ENCODE results near the gene MMP15.

Gene MMP15

DNA sequence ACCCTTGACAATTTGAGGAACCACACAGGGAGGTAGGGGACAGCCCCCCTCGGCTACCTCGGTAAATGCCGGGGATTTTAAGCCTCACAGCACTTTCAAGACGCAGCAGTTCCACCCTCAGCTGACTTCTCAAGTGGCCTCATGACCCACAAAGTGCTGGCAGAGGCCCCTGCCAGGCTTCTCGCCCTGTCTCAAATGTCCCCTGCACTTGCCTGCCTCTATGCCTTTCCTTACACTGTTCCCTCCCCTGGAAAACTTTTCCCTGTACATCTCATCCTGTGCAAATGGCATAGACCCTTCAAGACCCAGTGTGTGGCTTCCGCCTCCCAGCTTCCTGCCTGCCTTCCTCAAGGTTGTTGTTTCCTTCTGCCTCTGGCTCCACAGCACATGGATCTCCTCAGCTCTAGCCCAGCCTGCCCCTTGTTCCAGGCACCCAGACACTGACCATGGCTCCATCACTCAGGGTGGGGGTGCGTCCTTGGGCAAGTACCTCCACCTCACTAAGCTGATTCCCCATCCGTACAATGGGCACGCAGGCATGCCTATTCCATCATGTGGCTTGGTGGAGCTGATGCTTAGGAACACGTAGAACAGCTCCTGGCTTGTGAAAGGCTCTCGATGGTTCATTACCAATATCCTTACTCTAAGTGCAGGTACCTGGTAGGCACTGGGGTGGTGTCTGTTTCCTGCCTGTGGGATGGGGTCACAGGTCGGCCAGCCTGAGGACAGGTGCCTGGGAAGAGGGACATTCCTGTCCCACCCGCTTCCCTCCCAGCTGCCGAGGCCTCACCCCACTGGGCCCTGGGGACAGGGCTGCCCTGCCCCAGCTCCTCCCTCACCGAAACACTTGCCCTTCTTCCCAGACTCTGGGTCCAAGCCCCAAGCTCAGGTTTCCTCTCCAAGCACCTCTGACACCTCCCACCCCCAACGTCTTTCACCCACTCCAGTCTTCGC is 24.0 kb downstream of the MMP15 start:
- H3K27ac ChIP-seq (ENCODE audit: low read depth, low read length, poor library complexity, severe bottlenecking) = no peak overlapping the region
- H3K27me3 ChIP-seq (ENCODE audit: insufficient read depth, low read length) = no peaks in the 10 kb centered on the region
- no peaks in the 10 kb centered on the region for H3K36me3 ChIP-seq (ENCODE audit: insufficient read depth, low read length)
- H3K9me2 ChIP-seq (ENCODE audit: low read depth, low read length) = no peaks in the 10 kb centered on the region
- TF ChIP-seq EZH2 (IDR thresholded peaks at IDR 0.05; ENCODE audit: borderline replicate concordance, low read length) (no peak), CTCF (IDR thresholded peaks at IDR 0.05; ENCODE audit: low read length) (no peak)
- H2AFZ ChIP-seq (ENCODE audit: low read length) = no peak overlapping the region
- H3K9me3 ChIP-seq (ENCODE audit: low read length) = no peaks in the 10 kb centered on the region
- no peak overlapping the region for H3K9ac ChIP-seq (ENCODE audit: low read length)
- H3K79me2 ChIP-seq (ENCODE audit: insufficient read depth, low read length) = no peaks in the 10 kb centered on the region
- H3K4me3 ChIP-seq (ENCODE audit: low read depth, low read length, poor library complexity, severe bottlenecking) = no peak overlapping the region
- no peaks in the 10 kb centered on the region for H3F3A ChIP-seq (ENCODE audit: insufficient read depth, low read length)
- no peak overlapping the region for H3K4me2 ChIP-seq (ENCODE audit: low read length)
- H3K4me1 ChIP-seq (ENCODE audit: insufficient read depth, low read length, severe bottlenecking) = no peaks in the 10 kb centered on the region
- no peaks in the 10 kb centered on the region for H4K20me1 ChIP-seq (ENCODE audit: insufficient read depth, low read length)

- TF ChIP-seq CTCF (IDR thresholded peaks at IDR 0.05; ENCODE audit: low read length) (no peak), EZH2 (IDR thresholded peaks at IDR 0.05; ENCODE audit: borderline replicate concordance, low read length) (no peak)
- Histone ChIP-seq H3F3A (ENCODE audit: insufficient read depth, low read length) (no peaks in the 10 kb centered on the region), H3K9me2 (ENCODE audit: low read depth, low read length) (no peaks in the 10 kb centered on the region), H3K9me3 (ENCODE audit: low read length) (no peaks in the 10 kb centered on the region), H3K4me3 (ENCODE audit: low read depth, low read length, poor library complexity, severe bottlenecking) (no peak overlapping the region), H2AFZ (ENCODE audit: low read length) (no peak overlapping the region), H3K79me2 (ENCODE audit: insufficient read depth, low read length) (no peaks in the 10 kb centered on the region), H3K4me2 (ENCODE audit: low read length) (no peak overlapping the region), H3K9ac (ENCODE audit: low read length) (no peak overlapping the region), H4K20me1 (ENCODE audit: insufficient read depth, low read length) (no peaks in the 10 kb centered on the region), H3K4me1 (ENCODE audit: insufficient read depth, low read length, severe bottlenecking) (no peaks in the 10 kb centered on the region), H3K27ac (ENCODE audit: low read depth, low read length, poor library complexity, severe bottlenecking) (no peak overlapping the region), H3K36me3 (ENCODE audit: insufficient read depth, low read length) (no peaks in the 10 kb centered on the region), H3K27me3 (ENCODE audit: insufficient read depth, low read length) (no peaks in the 10 kb centered on the region)
These were observed 25.7 kb downstream of the MMP15 start for GRCh38 chr16:58051296-58051695.

DNA sequence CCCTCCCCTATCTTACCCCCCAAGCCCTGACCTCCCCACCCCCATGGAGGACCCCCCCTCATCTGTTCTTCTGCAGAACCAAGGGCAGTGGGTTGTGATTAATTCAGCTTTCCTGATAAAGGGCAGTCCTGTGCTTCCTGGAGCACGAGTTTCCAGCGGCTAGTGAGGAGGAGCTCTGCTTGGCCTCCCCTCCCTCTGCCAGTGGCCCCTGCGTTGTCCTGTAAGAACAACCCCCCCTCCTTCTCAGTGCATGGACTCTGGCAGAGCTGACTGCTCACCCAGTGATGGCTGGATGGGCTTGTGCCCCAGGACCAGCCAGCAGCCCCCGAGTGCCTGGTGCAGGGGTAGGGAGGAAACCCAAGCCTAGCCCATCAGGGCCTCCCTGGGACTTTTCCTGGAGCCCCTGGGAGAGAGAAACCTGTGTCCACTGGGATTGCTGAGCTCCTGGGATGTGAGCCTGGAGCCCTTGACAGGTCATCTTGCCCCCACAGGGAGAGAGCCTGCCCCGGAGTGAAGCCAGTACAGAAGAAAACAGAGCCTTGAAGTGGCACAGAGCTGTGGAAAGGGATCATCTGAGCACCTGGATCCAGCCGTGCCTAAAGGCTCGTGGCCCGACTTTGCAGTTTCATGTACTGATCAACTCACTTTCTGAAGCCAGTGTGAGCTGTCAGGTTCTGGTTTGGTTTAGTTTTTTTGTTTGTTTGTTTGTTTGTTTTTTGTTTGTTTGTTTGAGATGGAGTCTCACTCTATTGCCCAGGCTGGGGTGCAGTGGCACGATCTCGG is 26.5 kb downstream of the MMP15 start:
- H3K9me3 ChIP-seq (ENCODE audit: low read length) = no peaks in the 10 kb centered on the region
- TF ChIP-seq EZH2 (IDR thresholded peaks at IDR 0.05; ENCODE audit: borderline replicate concordance, low read length) (no peak), CTCF (IDR thresholded peaks at IDR 0.05; ENCODE audit: low read length) (no peak)

More for the DNA sequence above, 26.5 kb downstream of the MMP15 start:
- H3K4me3 ChIP-seq (ENCODE audit: low read depth, low read length, poor library complexity, severe bottlenecking) = no peak overlapping the region
- H3K4me2 ChIP-seq (ENCODE audit: low read length) = no peak overlapping the region
- H3K27me3 ChIP-seq (ENCODE audit: insufficient read depth, low read length) = no peaks in the 10 kb centered on the region
- no peaks in the 10 kb centered on the region for H3F3A ChIP-seq (ENCODE audit: insufficient read depth, low read length)
- H3K79me2 ChIP-seq (ENCODE audit: insufficient read depth, low read length) = no peaks in the 10 kb centered on the region
- H3K4me1 ChIP-seq (ENCODE audit: insufficient read depth, low read length, severe bottlenecking) = no peaks in the 10 kb centered on the region
- no peaks in the 10 kb centered on the region for H4K20me1 ChIP-seq (ENCODE audit: insufficient read depth, low read length)
- no peak overlapping the region for H3K27ac ChIP-seq (ENCODE audit: low read depth, low read length, poor library complexity, severe bottlenecking)
- no peaks in the 10 kb centered on the region for H3K36me3 ChIP-seq (ENCODE audit: insufficient read depth, low read length)
- no peak overlapping the region for H3K9ac ChIP-seq (ENCODE audit: low read length)
- no peak overlapping the region for H2AFZ ChIP-seq (ENCODE audit: low read length)
- no peaks in the 10 kb centered on the region for H3K9me2 ChIP-seq (ENCODE audit: low read depth, low read length)
